Neuronal stem cell (in vitro differentiated cells): ENCODE measurements around the gene PANX2.
A peak's percentile ranks its signal among the peaks of the same experiment; 100 is the strongest.

Source experiments
- DNase-seq: peaks from one replicate; pipeline ENCODE4 v3.0.0-alpha.2; 2013; ENCODE audit warnings: low spot score
- H2AFZ ChIP-seq: one replicate; pipeline ENCODE4 v1.6.1; 2013; ENCODE audit warnings: mild to moderate bottlenecking, low read length, inconsistent platforms
- H2AK5ac ChIP-seq: 2 replicates; pipeline ENCODE4 v1.6.1; 2013; ENCODE audit warnings: low read depth, mild to moderate bottlenecking, inconsistent platforms, low read length, moderate library complexity, mixed read lengths
- H2BK120ac ChIP-seq: 2 replicates; pipeline ENCODE4 v1.6.1; 2013; ENCODE audit warnings: low read depth, mild to moderate bottlenecking, inconsistent platforms, low read length, moderate library complexity, mixed read lengths
- H2BK12ac ChIP-seq: one replicate; pipeline ENCODE4 v1.6.1; 2013; ENCODE audit warnings: low read length, inconsistent platforms
- H2BK15ac ChIP-seq: 2 replicates; pipeline ENCODE4 v1.6.1; 2013; ENCODE audit warnings: mild to moderate bottlenecking, low read length, inconsistent platforms, mixed read lengths
- H2BK5ac ChIP-seq: one replicate; pipeline ENCODE4 v1.6.1; 2013; ENCODE audit warnings: inconsistent platforms, mild to moderate bottlenecking, low read length, moderate library complexity
- H3K14ac ChIP-seq: one replicate; pipeline ENCODE4 v1.6.1; 2013; ENCODE audit warnings: low read length, inconsistent platforms
- H3K18ac ChIP-seq: 2 replicates; pipeline ENCODE4 v1.6.1; 2013; ENCODE audit warnings: low read length, inconsistent platforms
- H3K23ac ChIP-seq: 2 replicates; pipeline ENCODE4 v1.6.1; 2013; ENCODE audit warnings: low read depth, mild to moderate bottlenecking, mixed read lengths, low read length, inconsistent platforms; ENCODE audit not compliant: poor library complexity
- H3K27ac ChIP-seq: replicated peaks from 3 replicates; pipeline ENCODE4 v1.5.1; 2013; ENCODE audit warnings: low read length, inconsistent platforms
- H3K27me3 ChIP-seq, 3 experiments: 2 replicates each; pipeline ENCODE4 v1.6.1; 2013; ENCODE audit warnings: low read length in 3 of 3, mild to moderate bottlenecking in 2 of 3, inconsistent platforms in 1 of 3, low read depth in 1 of 3, mixed read lengths in 1 of 3, moderate library complexity in 1 of 3; ENCODE audit not compliant: control insufficient read depth in 3 of 3, insufficient read depth in 3 of 3
- H3K36me3 ChIP-seq, 2 donors: replicated peaks in 1 of 2; 2 replicates each; pipeline ENCODE4 v1.6.1; 2013; ENCODE audit warnings: low read length in 2 of 2; ENCODE audit not compliant: control insufficient read depth in 2 of 2, insufficient read depth in 2 of 2
- H3K4ac ChIP-seq: 2 replicates; pipeline ENCODE4 v1.6.1; 2013; ENCODE audit warnings: inconsistent platforms, mild to moderate bottlenecking, low read length, moderate library complexity
- H3K4me1 ChIP-seq, 2 donors: 1 replicate in 1 of 2; 2 replicates in 1 of 2; pipeline ENCODE4 v1.6.1; 2013; ENCODE audit warnings: low read length in 2 of 2, low read depth in 1 of 2; ENCODE audit not compliant: control insufficient read depth in 2 of 2, insufficient read depth in 1 of 2
- H3K4me2 ChIP-seq: one replicate; pipeline ENCODE4 v1.6.1; 2013; ENCODE audit warnings: mild to moderate bottlenecking, low read length, inconsistent platforms; ENCODE audit not compliant: insufficient read depth, poor library complexity, severe bottlenecking
- H3K4me3 ChIP-seq, 2 donors: 2 replicates each; pipeline ENCODE4 v1.5.1; 2013; ENCODE audit warnings: low read length in 2 of 2, mild to moderate bottlenecking in 2 of 2, inconsistent platforms in 1 of 2, moderate library complexity in 1 of 2
- H3K79me1 ChIP-seq: one replicate; pipeline ENCODE4 v1.6.1; 2013; ENCODE audit warnings: low read depth, mild to moderate bottlenecking, inconsistent platforms, low read length, moderate library complexity
- H3K9ac ChIP-seq: one replicate; pipeline ENCODE4 v1.6.1; 2013; ENCODE audit warnings: mild to moderate bottlenecking, low read depth, low read length, inconsistent platforms; ENCODE audit not compliant: poor library complexity
- H3K9me3 ChIP-seq, 2 donors: replicated peaks in 1 of 2; 2 replicates each; pipeline versions ENCODE3 to v1.6.1; 2013; ENCODE audit warnings: low read length in 2 of 2, mild to moderate bottlenecking in 2 of 2, inconsistent platforms in 1 of 2, low read depth in 1 of 2, mixed read lengths in 1 of 2, moderate library complexity in 1 of 2; ENCODE audit not compliant: control insufficient read depth in 2 of 2, insufficient read depth in 1 of 2
- H4K8ac ChIP-seq: one replicate; pipeline ENCODE4 v1.6.1; 2013; ENCODE audit warnings: low read depth, mild to moderate bottlenecking, inconsistent platforms, low read length, moderate library complexity
- H4K91ac ChIP-seq: one replicate; pipeline ENCODE4 v1.6.1; 2013; ENCODE audit warnings: low read length, low read depth, mild to moderate bottlenecking, inconsistent platforms; ENCODE audit not compliant: poor library complexity
- WGBS, 2 donors: extraction: QIAGEN DNeasy Blood & Tissue Kit; methylation state at CpG; one replicate each; pipeline ENCODE4 v1.1.7; 2013; ENCODE audit warnings: missing lambda C conversion rate in 2 of 2, mixed read lengths in 1 of 2; ENCODE audit not compliant: insufficient read length in 2 of 2, insufficient replicate concordance in 1 of 2; ENCODE audit errors: extremely low coverage in 2 of 2; 5-methylcytosine and 5-hydroxymethylcytosine counted together

Gene PANX2

GRCh38 chr22:50229370-50229769, 58.8 kb downstream of the PANX2 start:
- H3K27ac ChIP-seq: no peak overlapping the region
- H2BK5ac ChIP-seq: peak overlapping the region; percentile 53
- no peak overlapping the region for H2BK15ac ChIP-seq
- no peak overlapping the region for H3K23ac ChIP-seq
- H2AFZ ChIP-seq: no peak overlapping the region
- H3K4me2 ChIP-seq: no peak overlapping the region
- H3K9ac ChIP-seq: no peak overlapping the region
- no peak overlapping the region for H2BK12ac ChIP-seq
- no peaks in the 10 kb centered on the region for H3K27me3 ChIP-seq
- no peak overlapping the region for H3K4ac ChIP-seq
- no peak overlapping the region for H2AK5ac ChIP-seq
- H4K8ac ChIP-seq: no peak overlapping the region
- no peaks in the 10 kb centered on the region for H3K4me1 ChIP-seq
- H3K14ac ChIP-seq: no peak overlapping the region
- H4K91ac ChIP-seq: no peak overlapping the region
- no CpG with 5 or more reads among the region's 16 CpGs for WGBS, 2 donors
- H3K18ac ChIP-seq: no peak overlapping the region
- H3K36me3 ChIP-seq: peaks cover 11 to 42% of the 10 kb centered on the region in 2 donors
- H3K4me3 ChIP-seq: no peak overlapping the region
- no peak for DNase-seq
- H3K9me3 ChIP-seq: no peaks in the 10 kb centered on the region
- H2BK120ac ChIP-seq: no peak overlapping the region
- peaks cover 24% of the 10 kb centered on the region for H3K79me1 ChIP-seq
